ENCODE measurements around the gene FEM1C. TPM values are rescaled to one million over a fixed set of nuclear protein-coding genes. Genes with fewer than 3 reads are reported as not detected.

The FEM1C gene
- total and polyA plus RNA-seq, 10 of the 15 experiments (the other 5 are each of a cell fraction or from before 2014, with no cell fraction given), result 1.9 to 15.6 (median 8.0) TPM

- H4K20me1 ChIP-seq (ENCODE audit: control insufficient read depth, insufficient read depth), result no peaks in the 10 kb centered on the region; the same call in 1 of the 2 replicates
- peak overlapping the region; percentile 81 for H3K4me3 ChIP-seq
- ChIA-PET RAD21 (ENCODE audit: unreplicated experiment) (interaction anchor here (0.9 to 6.2 kb wide), 21 partner anchors 9 to 237 kb away, joined by 3 to 66 read pairs (median 5); partner anchors contain the start of genes TICAM2 and TMED7), POLR2A (interaction anchor here (0.6 to 3.4 kb wide), 27 partner anchors 8 to 1098 kb away, joined by 3 to 11 read pairs (median 4); partner anchors contain the start of gene TICAM2), CTCF (interaction anchor here (0.7 to 7.3 kb wide), 11 partner anchors 9 to 233 kb away, joined by 3 to 58 read pairs (median 4); no protein-coding TSS in a partner anchor), SMC1A (ENCODE audit: uncharacterized antibody, unreplicated experiment) (interaction anchor here (0.6 to 13.9 kb wide), 26 partner anchors 9 to 533 kb away, joined by 3 to 166 read pairs (median 4); no protein-coding TSS in a partner anchor)
- peak overlapping the region; percentile 66 for H2AFZ ChIP-seq (ENCODE audit: control insufficient read depth, low read depth, low read length)
- H3K27me3 ChIP-seq (replicated peaks in 1 of 2; ENCODE audit: control insufficient read depth in 2 of 2, insufficient read depth in 2 of 2, low read length in 1 of 2), result no peaks in the 10 kb centered on the region
- WGBS (ENCODE audit: insufficient coverage, insufficient replicate concordance, low lambda C conversion rate, missing lambda C conversion rate), result under 1% methylated on average over 15 of the region's 15 CpGs
- intact Hi-C loops (cut with micrococcal nuclease; ENCODE audit: unreplicated experiment), result loop anchor here (2.0 to 10.0 kb wide), 6 partner anchors 31 to 1109 kb away; no protein-coding TSS in a partner anchor
- H3K4me2 ChIP-seq (ENCODE audit: control insufficient read depth, insufficient read depth), result peak overlapping the region; percentile 98
- peak overlapping the region; percentile 89 for H3K9ac ChIP-seq (ENCODE audit: control insufficient read depth, insufficient read depth, low read length)
- H3K4me1 ChIP-seq (ENCODE audit: control insufficient read depth, insufficient read depth, low read length), result peaks cover 4% of the 10 kb centered on the region
- peaks cover 60% of the 10 kb centered on the region for H3K79me2 ChIP-seq (ENCODE audit: control insufficient read depth, insufficient read depth, low read length)
- peak overlapping the region; percentile 88 for H3K27ac ChIP-seq (ENCODE audit: control insufficient read depth, insufficient read depth)
- FAIRE-seq (no peak), DNase-seq (ENCODE audit: low read depth, low spot score) (no peak), ATAC-seq (peak; percentile 56)
- in situ Hi-C loops (cut with MboI), result no loop called here
- TSS peak; percentile 60 for BruUV-seq (replicated peaks)
- 0 out of 2 replicates have a peak, but pooled peaks have one; percentile 9 for TF ChIP-seq EED (IDR thresholded peaks at IDR 0.05; ENCODE audit: low read depth)
- TF ChIP-seq CEBPB (IDR thresholded peaks at IDR 0.05; ENCODE audit: borderline replicate concordance in 1 of 2, low read depth in 2 of 2, low read length in 2 of 2), result no peak
- 0 out of 2 replicates have a peak, but pooled peaks have one; percentile 29 for TF ChIP-seq ZBTB11 (CRISPR knock-in tag; IDR thresholded peaks at IDR 0.05)
- H3K36me3 ChIP-seq (ENCODE audit: control insufficient read depth in 2 of 2, insufficient read depth in 2 of 2, low read length in 1 of 2), result peaks cover 0 to 9% of the 10 kb centered on the region in 2 experiments; a peak in 2 of 4 replicates
- H3K9me3 ChIP-seq (replicated peaks; ENCODE audit: control insufficient read depth, insufficient read depth, low read length), result peaks cover 5% of the 10 kb centered on the region
Measured at GRCh38 chr5:115543365-115544042, 1.1 kb downstream of the FEM1C start.

All from GM12878 (cell line).